Skeletal muscle tissue (tissue), 5 donors: ENCODE data around the gene NUDT16L1. TPM values are rescaled to one million over a fixed set of nuclear protein-coding genes. Genes with fewer than 3 reads are reported as not detected.
"Not testable (repeated sequence)": the region's sequence is repeated elsewhere in the genome, so short reads cannot be mapped to it uniquely, and the experiment has no call there.

Experiments used
- H3K27ac ChIP-seq: one replicate; pipeline ENCODE4 v1.7.0; 2013; ENCODE audit warnings: mild to moderate bottlenecking, low read depth, low read length, inconsistent platforms
- H3K27me3 ChIP-seq, 3 donors: one replicate each; pipeline ENCODE4 v1.7.0; 2013; ENCODE audit warnings: low read length in 3 of 3; ENCODE audit not compliant: control insufficient read depth in 3 of 3, insufficient read depth in 3 of 3
- H3K36me3 ChIP-seq, 3 donors: one replicate each; pipeline ENCODE4 v1.7.0; 2013; ENCODE audit warnings: low read length in 3 of 3; ENCODE audit not compliant: control insufficient read depth in 3 of 3, insufficient read depth in 3 of 3
- H3K4me1 ChIP-seq, 3 donors: one replicate each; pipeline ENCODE4 v1.7.0; 2013; ENCODE audit warnings: low read length in 3 of 3, mild to moderate bottlenecking in 3 of 3; ENCODE audit not compliant: control insufficient read depth in 3 of 3, insufficient read depth in 3 of 3
- H3K4me3 ChIP-seq, 3 donors: one replicate each; pipeline ENCODE4 v1.7.0; 2013; ENCODE audit warnings: low read length in 3 of 3
- H3K9ac ChIP-seq, 3 donors: one replicate each; pipeline ENCODE4 v1.7.0; 2013; ENCODE audit warnings: low read length in 3 of 3, mild to moderate bottlenecking in 3 of 3, moderate library complexity in 2 of 3, low read depth in 1 of 3
- H3K9me3 ChIP-seq, 3 donors: one replicate each; pipeline ENCODE4 v1.7.0; 2013; ENCODE audit warnings: low read length in 3 of 3; ENCODE audit not compliant: control insufficient read depth in 3 of 3
- small RNA-seq: library from RNA; depleted of rRNA; stranded (forward); fragments of <200 nt; gene quantifications from one replicate; pipeline ENCODE3, GENCODE V24; 2014
- total RNA-seq: library from RNA; depleted of rRNA; stranded (reverse); fragments of >200 nt; gene quantifications from one replicate; pipeline ENCODE4 v1.2.3, GENCODE V29; 2014
- donor health status: Osteomylitis.

NUDT16L1 gene
- total RNA-seq, 1 donor from 2014 or later, result 28.2 TPM

- Histone ChIP-seq H3K27me3 (peaks cover 0 to 2% (median 0%) of the 10 kb centered on the region in 3 donors), H3K36me3 (peaks cover 0 to 4% (median 3%) of the 10 kb centered on the region in 3 donors), H3K4me1 (peaks cover 6 to 20% (median 8%) of the 10 kb centered on the region in 3 donors), H3K4me3 (no peak overlapping the region), H3K9me3 (no peaks in the 10 kb centered on the region), H3K9ac (no peak overlapping the region), H3K27ac (no peak overlapping the region)
Observed at GRCh38 chr16:4736546-4736945, 43.2 kb downstream of the NUDT16L1 start.

DNA sequence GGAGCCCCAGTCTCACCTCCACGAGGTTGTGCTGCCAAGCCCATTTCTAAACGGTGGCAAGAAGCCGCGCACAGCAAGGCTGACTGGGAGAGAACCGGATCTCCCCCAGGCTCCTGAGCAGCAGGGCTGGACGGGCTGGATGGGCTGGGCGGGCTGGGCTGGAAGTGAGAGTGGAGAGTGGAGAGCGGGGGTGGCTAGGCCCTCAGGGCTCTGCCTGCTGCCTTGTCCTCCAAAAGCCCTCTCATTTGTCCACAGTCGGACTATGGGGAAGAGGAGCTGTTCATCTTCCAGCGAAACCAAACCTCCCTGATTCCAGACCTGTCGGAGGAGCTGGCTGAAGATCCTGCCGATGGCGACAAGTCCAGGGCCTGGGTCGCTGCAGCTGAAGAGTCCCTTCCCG lies 44.2 kb downstream of the NUDT16L1 start:
- Histone ChIP-seq H3K9me3 (no peaks in the 10 kb centered on the region), H3K27ac (no peak overlapping the region), H3K27me3 (peaks cover 0 to 3% (median 0%) of the 10 kb centered on the region in 3 donors), H3K4me1 (peaks cover 6 to 20% (median 8%) of the 10 kb centered on the region in 3 donors), H3K4me3 (no peak overlapping the region), H3K36me3 (no peaks in the 10 kb centered on the region), H3K9ac (no peak overlapping the region)

GRCh38 chr16:4738370-4738769 lies 45.0 kb downstream of the NUDT16L1 start:
- not testable (repeated sequence) for H3K27ac ChIP-seq, H3K9ac ChIP-seq, H3K27me3 ChIP-seq, H3K36me3 ChIP-seq, H3K4me3 ChIP-seq, H3K9me3 ChIP-seq
- H3K4me1 ChIP-seq, result peaks cover 7 to 20% (median 12%) of the 10 kb centered on the region in 3 donors

- peaks cover 4 to 18% (median 5%) of the 10 kb centered on the region in 3 donors for H3K4me1 ChIP-seq
- no peak overlapping the region for H3K9ac ChIP-seq
- no peaks in the 10 kb centered on the region for H3K9me3 ChIP-seq
- H3K27me3 ChIP-seq, result peaks cover 0 to 11% (median 3%) of the 10 kb centered on the region in 3 donors
- H3K27ac ChIP-seq, result no peak overlapping the region
- H3K4me3 ChIP-seq, result peak overlapping the region in 1 of 3 donors; percentile 13
- H3K36me3 ChIP-seq, result no peaks in the 10 kb centered on the region
Observed at GRCh38 chr16:4743226-4743878, 50.0 kb downstream of the NUDT16L1 start.

GRCh38 chr16:4744555-4745273 lies 51.4 kb downstream of the NUDT16L1 start:
- H3K9me3 ChIP-seq, result no peaks in the 10 kb centered on the region
- no peak overlapping the region for H3K9ac ChIP-seq
- peaks cover 4 to 18% (median 5%) of the 10 kb centered on the region in 3 donors for H3K4me1 ChIP-seq
- no peak overlapping the region for H3K27ac ChIP-seq
- H3K27me3 ChIP-seq, result peaks cover 0 to 10% (median 3%) of the 10 kb centered on the region in 3 donors
- H3K36me3 ChIP-seq, result peaks cover under 1% of the 10 kb centered on the region in 3 donors
- no peak overlapping the region for H3K4me3 ChIP-seq

GRCh38 chr16:4745274-4745569 lies 51.9 kb downstream of the NUDT16L1 start:
- Histone ChIP-seq H3K9me3 (no peaks in the 10 kb centered on the region), H3K4me1 (peaks cover 4 to 18% (median 5%) of the 10 kb centered on the region in 3 donors), H3K4me3 (no peak overlapping the region), H3K36me3 (peaks cover 3 to 6% (median 4%) of the 10 kb centered on the region in 3 donors), H3K27ac (no peak overlapping the region), H3K27me3 (peaks cover 0 to 10% (median 3%) of the 10 kb centered on the region in 3 donors), H3K9ac (no peak overlapping the region)

Small RNAs within 50 kb of the gene (small RNA-seq; reads per million reads assigned to genes)
- gene MIR6769A, result not detected

Other genes starting within 250 kb of the NUDT16L1 start
- gene NMRAL1, start 218.9 kb upstream of the NUDT16L1 start, total RNA-seq, result 14.1 TPM
- 31.8 TPM for gene HMOX2, start 217.2 kb upstream of the NUDT16L1 start, total RNA-seq
- gene CDIP1, start 154.8 kb upstream of the NUDT16L1 start, total RNA-seq, result 7.8 TPM
- gene C16orf96, start 137.2 kb upstream of the NUDT16L1 start, total RNA-seq, result 0.52 TPM
- 1.0 TPM for gene UBALD1, start 78.7 kb upstream of the NUDT16L1 start, total RNA-seq
- gene MGRN1, start 68.7 kb upstream of the NUDT16L1 start, total RNA-seq, result 16.2 TPM
- gene ANKS3, start 40.7 kb downstream of the NUDT16L1 start, total RNA-seq, result 15.1 TPM
- gene DNAAF8, start 41.0 kb downstream of the NUDT16L1 start, total RNA-seq, result 0.52 TPM
- gene ZNF500, start 73.6 kb downstream of the NUDT16L1 start, total RNA-seq, result 6.8 TPM
- gene SEPTIN12, start 94.8 kb downstream of the NUDT16L1 start, total RNA-seq, result not detected
- gene SMIM22, start 101.8 kb downstream of the NUDT16L1 start, total RNA-seq, result not detected
- gene ROGDI, start 109.1 kb downstream of the NUDT16L1 start, total RNA-seq, result 13.0 TPM
- 25.1 TPM for gene GLYR1, start 153.7 kb downstream of the NUDT16L1 start, total RNA-seq
- 11.0 TPM for gene UBN1, start 153.9 kb downstream of the NUDT16L1 start, total RNA-seq
- 1.6 TPM for gene PPL, start 243.6 kb downstream of the NUDT16L1 start, total RNA-seq